Measurements from ENCODE around the gene NKD1. TPM values are rescaled to one million over a fixed set of nuclear protein-coding genes. Genes with fewer than 3 reads are reported as not detected.

Gene NKD1
- total and polyA plus RNA-seq, 2 of the 8 experiments (the other 6 are each of a cell fraction or from before 2014, with no cell fraction given): 0.70 to 4.5 TPM

- TF ChIP-seq NANOG (IDR thresholded peaks at IDR 0.05; ENCODE audit: insufficient read depth, low read depth, low read length, poor library complexity, severe bottlenecking) (no peak), NRF1 (IDR thresholded peaks at IDR 0.05; ENCODE audit: low read depth, low read length) (no peak), ASH2L (IDR thresholded peaks at IDR 0.05; ENCODE audit: low read length) (no peak), CBX8 (IDR thresholded peaks at IDR 0.05; ENCODE audit: borderline replicate concordance, low read depth, low read length) (no peak), BCL11A (IDR thresholded peaks at IDR 0.05; ENCODE audit: low read depth in 2 of 2, low read length in 2 of 2) (no peak), CBX5 (IDR thresholded peaks at IDR 0.05; ENCODE audit: low read depth, low read length) (no peak), EGR1 (IDR thresholded peaks at IDR 0.05; ENCODE audit: borderline replicate concordance, low read depth, low read length) (no peak)
- TF ChIP-seq, protein P1, sequence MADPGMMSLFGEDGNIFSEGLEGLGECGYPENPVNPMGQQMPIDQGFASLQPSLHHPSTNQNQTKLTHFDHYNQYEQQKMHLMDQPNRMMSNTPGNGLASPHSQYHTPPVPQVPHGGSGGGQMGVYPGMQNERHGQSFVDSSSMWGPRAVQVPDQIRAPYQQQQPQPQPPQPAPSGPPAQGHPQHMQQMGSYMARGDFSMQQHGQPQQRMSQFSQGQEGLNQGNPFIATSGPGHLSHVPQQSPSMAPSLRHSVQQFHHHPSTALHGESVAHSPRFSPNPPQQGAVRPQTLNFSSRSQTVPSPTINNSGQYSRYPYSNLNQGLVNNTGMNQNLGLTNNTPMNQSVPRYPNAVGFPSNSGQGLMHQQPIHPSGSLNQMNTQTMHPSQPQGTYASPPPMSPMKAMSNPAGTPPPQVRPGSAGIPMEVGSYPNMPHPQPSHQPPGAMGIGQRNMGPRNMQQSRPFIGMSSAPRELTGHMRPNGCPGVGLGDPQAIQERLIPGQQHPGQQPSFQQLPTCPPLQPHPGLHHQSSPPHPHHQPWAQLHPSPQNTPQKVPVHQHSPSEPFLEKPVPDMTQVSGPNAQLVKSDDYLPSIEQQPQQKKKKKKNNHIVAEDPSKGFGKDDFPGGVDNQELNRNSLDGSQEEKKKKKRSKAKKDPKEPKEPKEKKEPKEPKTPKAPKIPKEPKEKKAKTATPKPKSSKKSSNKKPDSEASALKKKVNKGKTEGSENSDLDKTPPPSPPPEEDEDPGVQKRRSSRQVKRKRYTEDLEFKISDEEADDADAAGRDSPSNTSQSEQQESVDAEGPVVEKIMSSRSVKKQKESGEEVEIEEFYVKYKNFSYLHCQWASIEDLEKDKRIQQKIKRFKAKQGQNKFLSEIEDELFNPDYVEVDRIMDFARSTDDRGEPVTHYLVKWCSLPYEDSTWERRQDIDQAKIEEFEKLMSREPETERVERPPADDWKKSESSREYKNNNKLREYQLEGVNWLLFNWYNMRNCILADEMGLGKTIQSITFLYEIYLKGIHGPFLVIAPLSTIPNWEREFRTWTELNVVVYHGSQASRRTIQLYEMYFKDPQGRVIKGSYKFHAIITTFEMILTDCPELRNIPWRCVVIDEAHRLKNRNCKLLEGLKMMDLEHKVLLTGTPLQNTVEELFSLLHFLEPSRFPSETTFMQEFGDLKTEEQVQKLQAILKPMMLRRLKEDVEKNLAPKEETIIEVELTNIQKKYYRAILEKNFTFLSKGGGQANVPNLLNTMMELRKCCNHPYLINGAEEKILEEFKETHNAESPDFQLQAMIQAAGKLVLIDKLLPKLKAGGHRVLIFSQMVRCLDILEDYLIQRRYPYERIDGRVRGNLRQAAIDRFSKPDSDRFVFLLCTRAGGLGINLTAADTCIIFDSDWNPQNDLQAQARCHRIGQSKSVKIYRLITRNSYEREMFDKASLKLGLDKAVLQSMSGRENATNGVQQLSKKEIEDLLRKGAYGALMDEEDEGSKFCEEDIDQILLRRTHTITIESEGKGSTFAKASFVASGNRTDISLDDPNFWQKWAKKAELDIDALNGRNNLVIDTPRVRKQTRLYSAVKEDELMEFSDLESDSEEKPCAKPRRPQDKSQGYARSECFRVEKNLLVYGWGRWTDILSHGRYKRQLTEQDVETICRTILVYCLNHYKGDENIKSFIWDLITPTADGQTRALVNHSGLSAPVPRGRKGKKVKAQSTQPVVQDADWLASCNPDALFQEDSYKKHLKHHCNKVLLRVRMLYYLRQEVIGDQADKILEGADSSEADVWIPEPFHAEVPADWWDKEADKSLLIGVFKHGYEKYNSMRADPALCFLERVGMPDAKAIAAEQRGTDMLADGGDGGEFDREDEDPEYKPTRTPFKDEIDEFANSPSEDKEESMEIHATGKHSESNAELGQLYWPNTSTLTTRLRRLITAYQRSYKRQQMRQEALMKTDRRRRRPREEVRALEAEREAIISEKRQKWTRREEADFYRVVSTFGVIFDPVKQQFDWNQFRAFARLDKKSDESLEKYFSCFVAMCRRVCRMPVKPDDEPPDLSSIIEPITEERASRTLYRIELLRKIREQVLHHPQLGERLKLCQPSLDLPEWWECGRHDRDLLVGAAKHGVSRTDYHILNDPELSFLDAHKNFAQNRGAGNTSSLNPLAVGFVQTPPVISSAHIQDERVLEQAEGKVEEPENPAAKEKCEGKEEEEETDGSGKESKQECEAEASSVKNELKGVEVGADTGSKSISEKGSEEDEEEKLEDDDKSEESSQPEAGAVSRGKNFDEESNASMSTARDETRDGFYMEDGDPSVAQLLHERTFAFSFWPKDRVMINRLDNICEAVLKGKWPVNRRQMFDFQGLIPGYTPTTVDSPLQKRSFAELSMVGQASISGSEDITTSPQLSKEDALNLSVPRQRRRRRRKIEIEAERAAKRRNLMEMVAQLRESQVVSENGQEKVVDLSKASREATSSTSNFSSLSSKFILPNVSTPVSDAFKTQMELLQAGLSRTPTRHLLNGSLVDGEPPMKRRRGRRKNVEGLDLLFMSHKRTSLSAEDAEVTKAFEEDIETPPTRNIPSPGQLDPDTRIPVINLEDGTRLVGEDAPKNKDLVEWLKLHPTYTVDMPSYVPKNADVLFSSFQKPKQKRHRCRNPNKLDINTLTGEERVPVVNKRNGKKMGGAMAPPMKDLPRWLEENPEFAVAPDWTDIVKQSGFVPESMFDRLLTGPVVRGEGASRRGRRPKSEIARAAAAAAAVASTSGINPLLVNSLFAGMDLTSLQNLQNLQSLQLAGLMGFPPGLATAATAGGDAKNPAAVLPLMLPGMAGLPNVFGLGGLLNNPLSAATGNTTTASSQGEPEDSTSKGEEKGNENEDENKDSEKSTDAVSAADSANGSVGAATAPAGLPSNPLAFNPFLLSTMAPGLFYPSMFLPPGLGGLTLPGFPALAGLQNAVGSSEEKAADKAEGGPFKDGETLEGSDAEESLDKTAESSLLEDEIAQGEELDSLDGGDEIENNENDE (IDR thresholded peaks at IDR 0.05; ENCODE audit: insufficient replicate concordance, low read length): no peak
These were observed 66.9 kb downstream of the NKD1 start (continued) for GRCh38 chr16:50614955-50615724.

Measured in H1 (cell line).